ENCODE data around the gene TNFRSF4. TPM values are rescaled to one million over a fixed set of nuclear protein-coding genes. Genes with fewer than 3 reads are reported as not detected.

TNFRSF4 gene
- total and polyA plus RNA-seq, 7 donors: 0.95 to 8.6 (median 1.2) TPM; not detected in 2

- 86 to 94% methylated on average over 98 of the region's 98 CpGs for WGBS, 2 donors
- DNase-seq: no peak
- Histone ChIP-seq H3K27ac (peak overlapping the region in 1 of 4 donors; percentile 56), H3K27me3 (peaks cover 0 to 7% (median under 1%) of the 10 kb centered on the region in 3 donors), H3K4me1 (peaks cover 0 to 59% (median 33%) of the 10 kb centered on the region in 4 donors), H3K4me3 (peak overlapping the region in 3 of 4 donors; percentile 41 to 100 (median 41)), H3K9me3 (no peaks in the 10 kb centered on the region), H3K36me3 (peaks cover 7 to 11% (median 9%) of the 10 kb centered on the region in 4 donors)
- intact Hi-C loops (cut with DNase I): loop anchor here (1.0 kb wide), 1 partner anchor 41 kb away; no protein-coding TSS in a partner anchor
- TF ChIP-seq, protein P1, sequence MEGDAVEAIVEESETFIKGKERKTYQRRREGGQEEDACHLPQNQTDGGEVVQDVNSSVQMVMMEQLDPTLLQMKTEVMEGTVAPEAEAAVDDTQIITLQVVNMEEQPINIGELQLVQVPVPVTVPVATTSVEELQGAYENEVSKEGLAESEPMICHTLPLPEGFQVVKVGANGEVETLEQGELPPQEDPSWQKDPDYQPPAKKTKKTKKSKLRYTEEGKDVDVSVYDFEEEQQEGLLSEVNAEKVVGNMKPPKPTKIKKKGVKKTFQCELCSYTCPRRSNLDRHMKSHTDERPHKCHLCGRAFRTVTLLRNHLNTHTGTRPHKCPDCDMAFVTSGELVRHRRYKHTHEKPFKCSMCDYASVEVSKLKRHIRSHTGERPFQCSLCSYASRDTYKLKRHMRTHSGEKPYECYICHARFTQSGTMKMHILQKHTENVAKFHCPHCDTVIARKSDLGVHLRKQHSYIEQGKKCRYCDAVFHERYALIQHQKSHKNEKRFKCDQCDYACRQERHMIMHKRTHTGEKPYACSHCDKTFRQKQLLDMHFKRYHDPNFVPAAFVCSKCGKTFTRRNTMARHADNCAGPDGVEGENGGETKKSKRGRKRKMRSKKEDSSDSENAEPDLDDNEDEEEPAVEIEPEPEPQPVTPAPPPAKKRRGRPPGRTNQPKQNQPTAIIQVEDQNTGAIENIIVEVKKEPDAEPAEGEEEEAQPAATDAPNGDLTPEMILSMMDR (IDR thresholded peaks at IDR 0.05): no peak
- TF ChIP-seq POLR2A (IDR thresholded peaks at IDR 0.05) (no peak), POLR2AphosphoS5 (IDR thresholded peaks at IDR 0.05) (no peak), EP300 (IDR thresholded peaks at IDR 0.05) (no peak)
Observed at GRCh38 chr1:1232796-1233566, 19.0 kb upstream of the TNFRSF4 start.

- TF ChIP-seq EP300 (IDR thresholded peaks at IDR 0.05): no peak
- TF ChIP-seq, protein P1 (IDR thresholded peaks at IDR 0.05): no peak
- no peak for TF ChIP-seq POLR2AphosphoS5 (IDR thresholded peaks at IDR 0.05)
- TF ChIP-seq POLR2A (IDR thresholded peaks at IDR 0.05): no peak
- peaks cover 0 to 55% (median 33%) of the 10 kb centered on the region in 4 donors for H3K4me1 ChIP-seq
- peak within 1 kb of the TSS; percentile 69 to 100 (median 96) for H3K4me3 ChIP-seq
- H3K27me3 ChIP-seq: peaks cover 0 to under 1% (median 0%) of the 10 kb centered on the region in 3 donors
- no peaks in the 10 kb centered on the region for H3K9me3 ChIP-seq
- peak within 1 kb of the TSS; percentile 92 to 97 (median 96) for H3K27ac ChIP-seq
- H3K36me3 ChIP-seq: peaks cover 13 to 18% (median 15%) of the 10 kb centered on the region in 4 donors
- WGBS, 2 donors: 8 to 16% methylated on average over 100 of the region's 100 CpGs
- intact Hi-C loops (cut with DNase I): loop anchor here (1.0 kb wide), 1 partner anchor 42 kb away; no protein-coding TSS in a partner anchor
- DNase-seq: no peak
Observed at GRCh38 chr1:1232208-1232795, 18.3 kb upstream of the TNFRSF4 start, which contains the start of gene B3GALT6. B3GALT6 (plus strand) TSS chr1:1232237; CDS start chr1:1232279, 42 bp downstream.

DNA sequence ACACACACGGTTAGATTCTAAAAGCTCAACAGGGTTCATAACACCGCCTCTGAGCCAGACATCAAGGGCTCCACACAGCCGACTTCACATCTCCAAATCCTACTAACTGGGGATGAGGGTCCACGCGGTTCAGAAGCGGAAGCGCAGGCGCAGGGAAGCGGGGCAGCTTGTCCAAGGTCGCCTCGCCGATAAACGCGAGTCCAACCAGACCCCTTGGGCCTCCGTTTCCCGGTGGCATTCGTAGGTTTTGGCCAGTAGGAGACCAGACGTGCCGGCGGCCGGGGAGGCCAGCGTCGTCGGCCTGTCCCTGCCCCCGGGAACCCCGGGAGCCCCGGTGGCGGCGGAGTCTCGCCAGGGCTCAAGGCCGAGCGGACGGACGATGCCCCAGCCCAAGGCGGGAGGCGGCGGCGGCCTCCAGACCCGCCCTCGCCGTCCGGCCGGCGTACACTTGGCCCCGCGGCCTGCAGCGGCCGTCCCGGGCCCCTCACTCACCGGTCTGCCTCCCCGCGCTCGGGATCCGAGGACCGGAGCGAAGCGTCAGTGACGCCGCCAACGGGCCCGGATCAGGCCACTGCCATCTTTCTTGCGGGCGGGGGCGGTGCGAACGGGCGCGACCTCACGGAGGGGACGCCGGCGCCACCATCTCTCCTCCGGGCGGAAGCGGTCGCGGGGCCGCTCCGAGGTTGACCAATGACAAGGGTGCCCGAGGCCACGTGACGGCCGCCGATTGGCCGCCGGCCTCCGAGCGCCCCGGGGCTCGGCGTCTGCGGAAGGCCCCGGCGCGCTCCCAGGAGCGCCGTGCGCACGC is 17.7 kb upstream of the TNFRSF4 start, which contains the start of gene SDF4:
Gene SDF4 (minus strand): TSS at position 602 of the 808 bp plus-strand sequence. CDS start 3,229 bp downstream, outside the sequence.
- Histone ChIP-seq H3K4me1 (peaks cover 0 to 50% (median 33%) of the 10 kb centered on the region in 4 donors), H3K4me3 (peak within 1 kb of the TSS; percentile 69 to 100 (median 96)), H3K27me3 (no peaks in the 10 kb centered on the region), H3K9me3 (no peaks in the 10 kb centered on the region), H3K27ac (peak within 1 kb of the TSS; percentile 92 to 97 (median 96)), H3K36me3 (peaks cover 13 to 25% (median 22%) of the 10 kb centered on the region in 4 donors)
- DNase-seq: peak; percentile 98
- intact Hi-C loops (cut with DNase I): loop anchor here (1.0 to 2.0 kb wide), 3 partner anchors 43 to 115 kb away; partner anchors contain the start of gene C1orf159
- WGBS, 2 donors: 0% methylated on average over 99 of the region's 99 CpGs
- TF ChIP-seq, protein P1 (IDR thresholded peaks at IDR 0.05): no peak
- TF ChIP-seq EP300 (IDR thresholded peaks at IDR 0.05): no peak
- TF ChIP-seq POLR2A (IDR thresholded peaks at IDR 0.05): peak; percentile 18 to 47
- peak; percentile 50 to 82 (median 74) for TF ChIP-seq POLR2AphosphoS5 (IDR thresholded peaks at IDR 0.05)

Measured in sigmoid colon (tissue), 7 donors.